Right hindlimb (tissue), 1 donor: ENCODE results near the gene ACOT7.
"Not testable (repeated sequence)": the region's sequence is repeated elsewhere in the genome, so short reads cannot be mapped to it uniquely, and the experiment has no call there.

ENCODE experiments used
- DNase-seq: peaks from one replicate; pipeline ENCODE4 v3.0.0-alpha.2; 2018

The ACOT7 gene

GRCh38 chr1:6219641-6220040 lies 173.9 kb downstream of the ACOT7 start:
- DNase-seq, result not testable (repeated sequence)

- DNase-seq, result no peak
These were observed 175.0 kb downstream of the ACOT7 start for GRCh38 chr1:6218375-6219164.
